GM19324 (cell line): Measurements from ENCODE around the gene SMG9.
"Not testable (repeated sequence)": the region's sequence is repeated elsewhere in the genome, so short reads cannot be mapped to it uniquely, and the experiment has no call there.

Source experiments
- ATAC-seq: cut with Tn5 transposase; IDR thresholded peaks from one replicate; pipeline ENCODE4 v1.9.1; 2021; ENCODE audit warnings: mild to moderate bottlenecking, moderate library complexity; ENCODE audit not compliant: unreplicated experiment, low FRiP score

The SMG9 gene

GRCh38 chr19:43697295-43697694, 57.5 kb downstream of the SMG9 start:
- ATAC-seq, result no peak

DNA sequence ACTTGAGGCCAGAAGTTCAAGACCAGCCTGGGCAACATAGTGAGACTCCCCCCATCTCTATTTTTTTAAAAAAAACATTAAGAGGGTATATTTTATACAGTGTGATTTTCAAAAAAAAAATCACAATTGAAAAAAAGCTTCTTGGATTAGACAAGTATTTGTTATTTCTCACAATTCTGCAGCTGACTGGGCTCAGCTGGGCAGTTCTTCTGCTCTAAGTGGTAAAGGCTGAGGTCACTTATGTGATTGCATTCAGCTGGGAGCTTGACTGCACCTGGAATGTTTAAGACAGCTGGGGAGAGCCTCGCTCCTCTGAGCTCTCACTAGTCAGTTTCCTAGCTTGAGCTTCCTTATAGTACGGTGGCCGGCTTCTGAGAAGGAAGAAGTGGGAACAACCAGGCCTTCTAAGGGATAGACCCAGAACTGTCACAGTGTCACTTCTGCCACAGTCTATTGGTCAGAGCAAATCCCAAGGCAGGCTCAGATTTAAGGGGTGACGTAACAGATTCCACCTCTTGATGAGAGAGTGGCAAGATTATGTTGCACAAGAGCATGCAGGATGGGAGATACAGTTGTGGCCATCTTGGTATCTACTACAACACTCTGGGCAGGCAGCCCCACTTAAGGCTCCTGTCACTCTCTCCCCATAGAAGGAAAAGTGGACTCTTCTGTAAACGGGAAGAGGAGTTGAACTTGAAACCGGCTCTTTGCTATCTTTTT, 58.6 kb downstream of the SMG9 start:
- no peak for ATAC-seq

DNA sequence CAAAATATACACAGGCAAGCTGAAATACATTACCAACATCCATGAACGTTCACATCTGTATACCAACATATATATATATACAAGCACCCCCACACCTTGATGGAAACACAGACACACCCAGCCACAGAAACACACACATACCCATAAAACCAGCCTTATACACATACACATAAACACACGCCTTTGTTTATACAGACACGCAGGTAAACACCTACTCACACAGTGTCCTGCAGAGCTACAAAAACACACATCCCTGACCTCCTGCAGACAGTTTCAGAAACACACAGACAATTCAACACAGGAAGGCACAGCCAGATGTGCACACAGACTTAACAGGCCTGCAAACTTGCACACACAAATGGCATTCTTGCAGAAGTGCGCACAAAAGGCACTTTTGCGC, 60.2 kb downstream of the SMG9 start:
- no peak for ATAC-seq

DNA sequence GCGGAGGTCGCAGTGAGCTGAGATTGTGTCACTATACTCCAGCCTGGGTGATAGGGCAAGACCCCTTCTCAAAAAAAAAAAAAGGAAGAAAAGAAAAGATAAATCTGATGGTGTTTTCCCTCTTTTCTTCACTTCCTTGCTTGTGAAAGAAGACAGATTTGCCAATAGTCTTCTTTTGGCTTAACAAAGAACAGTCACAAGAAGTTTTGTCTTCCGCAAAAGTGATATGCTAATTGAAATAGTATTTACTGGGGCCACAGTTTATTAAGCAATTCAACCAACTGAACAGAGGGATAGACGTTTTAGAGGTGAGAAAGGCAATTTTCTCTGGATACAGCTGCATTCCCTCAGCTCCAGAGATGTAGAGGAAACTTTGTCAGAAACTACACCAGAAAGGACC, 61.9 kb downstream of the SMG9 start:
- no peak for ATAC-seq

- no peak for ATAC-seq
Measured at GRCh38 chr19:43692385-43692784, 62.4 kb downstream of the SMG9 start.

DNA sequence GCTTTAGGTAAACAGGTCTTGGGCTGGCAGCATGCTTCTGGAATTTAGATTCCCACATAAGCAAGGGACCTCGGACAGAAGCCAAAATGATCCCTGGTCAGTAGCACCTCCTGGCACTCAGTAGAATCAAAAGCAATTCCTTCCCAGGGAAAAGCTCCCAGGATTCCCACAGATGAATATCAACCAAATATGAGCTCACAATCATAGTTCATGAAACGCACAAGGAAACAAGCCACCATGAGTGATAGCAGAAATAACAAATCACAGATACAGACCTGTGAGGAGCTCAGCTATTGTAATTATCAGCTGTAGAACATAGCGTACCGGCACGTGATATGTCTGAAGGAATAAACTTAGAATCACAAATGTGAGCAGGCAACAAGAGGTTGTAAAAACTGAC, 63.0 kb downstream of the SMG9 start:
- ATAC-seq, result no peak

DNA sequence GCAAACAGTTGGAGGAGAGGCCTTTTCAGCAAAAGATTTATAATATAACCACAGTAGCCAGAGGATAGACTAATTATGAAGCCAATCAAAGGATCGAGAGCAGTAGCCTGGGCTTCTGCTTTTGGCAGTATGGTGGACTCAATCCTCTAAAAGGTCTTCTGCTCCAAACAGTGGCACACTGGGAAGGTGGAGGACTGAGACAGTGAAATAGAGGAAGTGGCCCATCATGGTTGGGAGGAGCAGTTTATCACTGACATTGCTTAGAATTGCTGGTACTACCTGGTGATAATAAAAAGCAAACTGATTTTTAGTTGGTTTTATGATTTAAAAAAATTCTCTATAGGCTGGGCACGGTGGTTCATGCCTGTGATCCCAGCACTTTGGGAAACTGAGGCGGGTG, 63.9 kb downstream of the SMG9 start:
- no peak for ATAC-seq

DNA sequence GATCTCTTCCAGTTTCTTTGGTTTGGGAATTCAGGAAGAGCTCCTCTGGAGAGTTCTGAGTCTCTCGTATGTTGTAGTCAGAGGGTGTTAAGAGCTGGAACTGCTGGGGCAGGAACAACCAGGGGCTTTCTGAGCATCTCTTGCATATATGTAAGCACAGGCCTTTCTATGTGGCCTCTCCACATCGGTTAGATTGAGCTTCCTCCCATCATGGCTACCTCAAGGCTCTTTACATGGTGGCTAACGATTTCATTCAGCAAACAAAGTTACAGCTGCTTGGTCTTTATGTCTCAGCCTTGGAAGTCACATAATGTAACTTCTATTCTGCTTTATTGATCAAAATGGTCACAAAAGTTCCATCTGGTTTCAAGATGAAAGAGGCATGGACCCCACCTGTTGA, 64.3 kb downstream of the SMG9 start:
- no peak for ATAC-seq

- ATAC-seq, result no peak
Measured at GRCh38 chr19:43688059-43688701, 66.6 kb downstream of the SMG9 start.

- no peak for ATAC-seq
Measured at GRCh38 chr19:43687660-43687997, 67.1 kb downstream of the SMG9 start.

DNA sequence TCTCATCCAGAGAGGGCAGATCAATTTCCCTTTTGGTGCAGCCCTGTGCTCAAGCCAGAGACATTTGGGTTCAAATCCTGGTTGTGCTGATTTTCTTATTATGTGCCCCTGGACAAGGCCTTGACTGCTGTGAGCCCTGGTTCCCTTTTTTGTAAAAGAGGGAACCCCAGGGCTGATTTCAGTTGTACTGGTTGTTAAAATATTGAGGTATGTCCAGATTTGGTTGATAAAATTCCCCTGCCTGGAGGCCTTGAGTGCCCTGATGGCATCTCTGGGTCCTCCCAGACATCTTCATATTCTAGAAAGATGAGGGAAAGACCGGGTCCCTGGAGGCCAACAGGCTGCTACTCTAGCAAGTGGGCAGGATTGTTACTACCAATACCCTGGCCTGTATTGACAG, 70.4 kb downstream of the SMG9 start:
- ATAC-seq, result no peak

- ATAC-seq, result no peak
Measured at GRCh38 chr19:43683905-43684304, 70.9 kb downstream of the SMG9 start.

DNA sequence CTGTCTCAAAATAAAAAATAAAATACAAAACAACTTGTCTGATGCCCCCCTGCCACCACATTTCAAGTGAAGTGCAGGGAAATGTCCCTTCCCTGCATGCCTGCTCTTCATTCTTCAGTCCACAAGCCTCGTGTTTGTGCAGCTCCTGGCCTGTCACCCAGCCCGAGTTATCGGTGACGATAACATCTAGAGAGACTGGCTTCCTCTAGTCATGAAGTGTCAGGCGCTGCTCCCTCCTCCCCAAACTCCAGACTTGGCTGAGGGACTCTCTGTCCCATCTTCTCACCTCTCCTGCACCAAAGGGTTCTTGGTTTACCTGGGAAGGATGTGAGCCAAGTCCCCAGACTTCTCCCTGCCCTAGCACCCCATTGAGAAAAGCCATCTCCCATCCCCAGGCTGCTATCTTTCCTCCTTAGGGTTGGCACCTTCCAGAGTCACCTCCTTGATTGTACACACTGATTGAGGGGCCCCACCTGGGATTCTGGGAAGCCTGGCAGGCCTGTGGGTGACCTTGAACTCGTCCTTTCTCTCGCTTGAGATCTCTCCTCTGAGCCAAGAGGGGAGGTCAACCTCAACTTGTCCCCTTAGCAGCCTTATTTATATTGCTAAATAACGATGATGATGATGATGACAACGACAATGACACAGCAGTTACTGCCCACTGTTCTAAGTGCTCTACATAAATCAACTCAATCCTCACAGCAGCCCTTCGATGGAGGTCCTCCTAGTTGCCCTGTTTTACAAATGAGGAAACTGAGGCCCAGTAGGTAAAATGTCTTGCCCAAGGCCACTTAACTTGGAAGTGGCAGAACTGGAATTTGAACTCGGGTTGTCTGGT, 71.7 kb downstream of the SMG9 start:
- no peak for ATAC-seq

- ATAC-seq, result not testable (repeated sequence)
Measured at GRCh38 chr19:43682269-43682668, 72.5 kb downstream of the SMG9 start.

DNA sequence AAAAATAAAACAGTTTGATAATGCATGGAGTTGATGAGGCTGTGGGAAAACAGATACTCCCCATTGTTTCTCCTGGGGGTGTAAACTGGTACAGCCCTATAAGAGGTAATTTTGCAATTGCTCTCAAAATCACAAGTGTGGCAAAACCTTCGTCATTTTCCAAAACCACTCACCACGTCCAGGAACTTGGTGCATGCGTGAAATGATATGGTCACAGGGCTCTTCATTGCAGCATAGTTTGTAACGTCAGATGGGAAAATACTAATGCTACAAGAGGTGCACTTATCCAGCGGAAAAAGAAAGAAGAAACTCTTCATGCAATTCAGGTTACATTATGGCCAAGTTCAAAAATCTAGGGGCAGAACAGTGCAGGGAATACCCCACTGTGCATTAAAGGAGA, 72.9 kb downstream of the SMG9 start:
- ATAC-seq, result no peak

GRCh38 chr19:43678512-43679261, 76.1 kb downstream of the SMG9 start:
- ATAC-seq, result no peak
